GM04503 (cell line): Measurements from ENCODE around the gene LIMCH1.
A peak's percentile ranks its signal among the peaks of the same experiment; 100 is the strongest.
"Not testable (repeated sequence)": the region's sequence is repeated elsewhere in the genome, so short reads cannot be mapped to it uniquely, and the experiment has no call there.

Experiments used
- DNase-seq: peaks from one replicate; pipeline ENCODE4 v3.0.0-alpha.2; 2012; ENCODE audit warnings: low read depth

Gene LIMCH1, protein sequence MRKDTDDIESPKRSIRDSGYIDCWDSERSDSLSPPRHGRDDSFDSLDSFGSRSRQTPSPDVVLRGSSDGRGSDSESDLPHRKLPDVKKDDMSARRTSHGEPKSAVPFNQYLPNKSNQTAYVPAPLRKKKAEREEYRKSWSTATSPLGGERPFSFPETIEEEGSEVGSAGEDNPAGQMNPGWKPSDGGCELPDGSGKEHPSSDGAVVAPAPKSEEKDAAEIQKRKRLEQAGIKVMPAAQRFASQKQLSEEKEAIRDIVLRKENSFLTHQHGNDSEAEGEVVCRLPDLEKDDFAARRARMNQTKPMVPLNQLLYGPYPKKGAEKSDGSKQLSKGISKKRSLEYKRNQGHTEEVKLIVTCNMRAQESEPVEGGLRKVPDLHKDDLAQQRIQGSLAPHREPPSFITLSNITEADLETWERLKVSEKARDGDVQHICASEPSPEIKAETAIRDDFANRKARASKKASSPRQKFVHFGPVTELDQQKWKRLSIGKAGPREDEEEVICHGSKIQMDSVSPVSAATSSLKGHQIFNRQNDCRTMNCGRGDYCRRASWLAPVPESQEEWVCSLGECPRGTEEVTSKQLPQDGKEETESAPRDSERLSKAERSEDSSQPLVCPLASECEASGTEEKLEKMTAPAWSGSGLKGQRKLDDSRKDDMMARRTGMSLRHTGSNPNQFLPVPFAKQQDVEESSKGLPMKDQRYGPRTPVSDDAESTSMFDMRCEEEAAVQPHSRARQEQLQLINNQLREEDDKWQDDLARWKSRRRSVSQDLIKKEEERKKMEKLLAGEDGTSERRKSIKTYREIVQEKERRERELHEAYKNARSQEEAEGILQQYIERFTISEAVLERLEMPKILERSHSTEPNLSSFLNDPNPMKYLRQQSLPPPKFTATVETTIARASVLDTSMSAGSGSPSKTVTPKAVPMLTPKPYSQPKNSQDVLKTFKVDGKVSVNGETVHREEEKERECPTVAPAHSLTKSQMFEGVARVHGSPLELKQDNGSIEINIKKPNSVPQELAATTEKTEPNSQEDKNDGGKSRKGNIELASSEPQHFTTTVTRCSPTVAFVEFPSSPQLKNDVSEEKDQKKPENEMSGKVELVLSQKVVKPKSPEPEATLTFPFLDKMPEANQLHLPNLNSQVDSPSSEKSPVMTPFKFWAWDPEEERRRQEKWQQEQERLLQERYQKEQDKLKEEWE (N-terminal part only)

DNA sequence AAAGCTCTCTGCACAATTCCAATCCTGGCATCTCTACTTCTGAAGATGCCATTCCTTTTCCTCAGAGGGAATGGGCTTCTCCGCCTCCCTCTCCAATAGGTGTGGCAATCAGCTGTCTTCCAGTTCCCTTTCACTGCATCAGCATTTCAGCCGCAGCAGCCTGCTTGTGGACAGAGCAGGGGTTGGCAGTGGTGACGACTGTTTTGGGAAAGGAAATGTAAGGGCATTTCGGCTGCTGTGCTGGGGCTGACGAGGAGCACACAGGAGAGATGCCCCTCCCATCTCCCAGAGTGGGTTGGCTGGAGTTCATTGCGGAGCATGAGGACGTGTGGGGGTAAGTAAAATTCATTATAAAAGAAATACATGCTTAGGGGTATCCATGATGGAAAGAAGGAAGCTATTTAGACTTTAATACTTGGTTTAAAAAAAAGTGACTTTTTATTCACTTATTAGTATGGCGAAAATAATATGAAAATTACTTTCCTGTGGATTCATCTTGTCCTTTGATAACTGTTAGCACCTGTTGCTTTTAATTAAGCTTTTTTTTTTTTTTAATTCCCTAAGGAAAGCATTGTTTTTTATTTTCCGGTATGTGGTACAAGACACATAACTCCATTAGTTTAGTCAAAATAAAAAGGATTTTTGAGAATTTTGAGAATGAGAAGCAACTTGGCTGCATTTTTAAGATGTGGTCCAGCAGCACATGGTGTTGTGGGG lies at the start of gene LIMCH1:
Gene LIMCH1 (plus strand): TSS at position 141 of the 717 bp plus-strand sequence. CDS start 67,839 bp downstream, outside the sequence.
- peak; percentile 19 for DNase-seq

DNA sequence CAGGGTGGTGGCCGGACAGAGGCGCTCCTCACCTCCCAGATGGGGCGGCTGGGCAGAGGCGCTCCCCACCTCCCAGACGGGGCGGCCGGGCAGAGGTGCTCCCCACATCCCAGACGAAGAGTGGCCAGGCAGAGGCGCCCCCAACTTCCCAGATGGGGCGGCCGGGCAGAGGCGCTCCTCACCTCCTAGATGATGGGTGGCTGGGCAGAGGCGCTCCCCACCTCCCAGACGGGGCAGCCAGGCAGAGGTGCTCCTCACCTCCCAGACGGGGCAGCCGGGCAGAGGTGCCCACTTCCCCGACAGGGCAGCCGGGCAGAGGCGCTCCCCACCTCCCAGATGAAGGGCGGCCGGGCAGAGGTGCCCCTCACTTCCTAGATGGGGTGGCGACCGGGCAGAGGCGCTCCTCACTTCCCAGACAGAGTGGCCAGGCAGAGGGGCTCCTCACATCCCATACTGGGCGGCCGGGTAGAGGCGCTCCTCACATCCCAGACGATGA lies 46.8 kb upstream of the LIMCH1 start:
- DNase-seq: not testable (repeated sequence)

DNA sequence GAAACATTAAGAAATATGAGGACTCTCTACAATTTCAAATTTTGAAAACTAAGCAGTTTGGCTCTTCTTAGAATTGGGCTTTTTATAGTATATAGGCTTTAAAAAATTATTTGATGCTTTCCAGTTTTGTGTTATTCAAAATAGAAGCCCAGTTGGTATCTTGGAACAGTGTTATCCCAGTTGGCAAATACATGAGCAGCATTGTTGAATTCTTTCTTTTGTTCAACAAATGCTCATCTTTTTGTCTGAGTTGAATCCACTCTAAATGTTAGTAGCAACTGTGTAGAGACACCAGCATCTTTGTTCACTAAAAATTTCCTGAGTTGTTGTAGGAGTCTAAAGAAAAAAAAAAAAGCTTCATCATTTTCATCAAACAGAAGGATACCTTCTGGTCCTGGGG lies 41.0 kb upstream of the LIMCH1 start:
- no peak for DNase-seq

DNA sequence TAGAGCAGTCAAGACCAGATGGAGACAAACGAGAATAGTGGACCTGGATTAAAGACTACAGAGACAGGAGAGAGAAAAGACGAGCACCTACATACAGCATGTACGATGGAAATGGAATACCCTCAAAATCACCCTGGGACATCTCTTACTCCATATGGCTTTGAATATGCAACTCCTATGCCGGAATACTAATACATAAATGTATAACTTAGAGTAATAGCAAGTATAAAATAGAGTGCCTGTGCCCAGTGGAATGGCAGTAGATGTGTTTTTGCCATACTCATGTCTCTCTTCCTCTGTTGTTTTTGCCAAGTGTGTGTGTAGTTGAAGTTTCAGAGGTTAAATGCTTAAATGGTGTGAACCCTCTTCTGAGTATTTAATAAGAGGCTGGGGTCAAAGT lies 39.8 kb upstream of the LIMCH1 start:
- DNase-seq: no peak

DNA sequence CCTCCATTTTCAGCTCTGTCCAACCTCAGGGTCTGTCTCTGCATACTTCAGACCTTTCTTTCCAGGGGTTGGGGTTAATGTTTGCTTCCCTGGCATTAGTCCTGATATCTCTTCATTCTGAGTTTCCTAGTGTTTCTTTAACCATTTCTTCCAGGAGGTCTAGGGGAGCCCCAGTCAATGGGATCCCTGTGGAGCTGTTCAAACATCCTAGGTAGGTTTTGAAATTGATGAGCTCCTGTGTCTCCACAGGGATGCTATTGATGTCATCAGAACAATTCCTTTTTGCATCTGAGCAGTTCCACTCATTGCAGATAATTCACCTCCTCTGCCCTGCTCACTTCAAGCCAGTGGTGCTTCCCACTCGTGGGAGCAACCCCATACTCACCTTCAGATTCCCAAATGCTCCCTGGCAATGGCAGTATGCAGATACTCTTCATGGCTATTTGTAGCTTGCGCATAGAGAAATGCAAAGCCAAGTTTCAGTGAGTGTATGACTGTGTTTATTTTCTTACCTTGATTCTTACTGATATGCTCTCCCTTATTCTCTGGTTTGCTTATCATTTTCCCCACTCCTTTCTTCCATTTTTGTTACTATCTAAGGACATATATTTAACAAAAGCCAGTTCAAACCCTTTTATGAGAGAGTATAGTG lies 33.7 kb upstream of the LIMCH1 start:
- no peak for DNase-seq

DNA sequence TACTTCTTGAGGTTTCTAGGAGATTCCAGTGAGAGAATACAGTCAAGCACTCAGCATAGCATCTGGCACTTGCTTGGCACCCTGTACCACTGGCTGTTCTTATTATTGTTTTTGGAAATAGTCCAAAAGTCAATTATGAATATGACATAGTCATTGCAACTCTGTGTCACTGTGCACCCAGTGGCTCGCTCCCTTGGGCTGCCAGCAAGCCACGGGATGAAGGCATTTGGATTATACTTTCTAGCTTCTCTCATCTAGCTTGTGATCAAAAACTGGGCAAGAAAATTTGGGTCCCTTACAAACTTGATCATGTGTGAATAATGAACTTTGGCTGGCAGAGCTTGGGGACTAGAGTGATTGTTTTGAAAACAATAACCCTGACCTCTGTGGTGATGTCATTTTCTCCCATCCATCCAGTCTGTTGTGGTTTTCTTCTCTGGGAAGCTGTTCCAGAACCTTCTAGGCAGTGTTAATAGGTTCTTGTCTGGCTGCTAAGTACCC lies 32.7 kb upstream of the LIMCH1 start:
- DNase-seq: peak; percentile 46

DNA sequence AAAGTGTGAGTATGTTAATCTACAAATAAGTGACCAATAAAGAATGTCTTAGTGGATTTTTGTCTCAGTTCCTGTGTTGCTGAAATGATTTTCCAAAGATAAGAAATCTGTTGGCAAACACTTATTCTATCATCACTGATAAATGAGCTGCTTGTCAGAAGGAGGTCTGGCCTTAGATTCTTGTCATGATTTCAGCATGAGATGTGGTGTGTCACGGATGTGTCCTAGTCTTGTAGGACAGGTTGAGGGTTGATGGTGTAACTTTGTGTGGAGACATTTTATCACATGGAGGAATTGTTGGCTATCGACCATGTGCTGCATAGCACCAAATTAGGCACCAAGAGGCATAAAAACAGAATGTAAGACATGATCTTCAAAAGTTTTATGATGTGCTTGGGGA lies 31.8 kb upstream of the LIMCH1 start:
- DNase-seq: peak; percentile 20

DNA sequence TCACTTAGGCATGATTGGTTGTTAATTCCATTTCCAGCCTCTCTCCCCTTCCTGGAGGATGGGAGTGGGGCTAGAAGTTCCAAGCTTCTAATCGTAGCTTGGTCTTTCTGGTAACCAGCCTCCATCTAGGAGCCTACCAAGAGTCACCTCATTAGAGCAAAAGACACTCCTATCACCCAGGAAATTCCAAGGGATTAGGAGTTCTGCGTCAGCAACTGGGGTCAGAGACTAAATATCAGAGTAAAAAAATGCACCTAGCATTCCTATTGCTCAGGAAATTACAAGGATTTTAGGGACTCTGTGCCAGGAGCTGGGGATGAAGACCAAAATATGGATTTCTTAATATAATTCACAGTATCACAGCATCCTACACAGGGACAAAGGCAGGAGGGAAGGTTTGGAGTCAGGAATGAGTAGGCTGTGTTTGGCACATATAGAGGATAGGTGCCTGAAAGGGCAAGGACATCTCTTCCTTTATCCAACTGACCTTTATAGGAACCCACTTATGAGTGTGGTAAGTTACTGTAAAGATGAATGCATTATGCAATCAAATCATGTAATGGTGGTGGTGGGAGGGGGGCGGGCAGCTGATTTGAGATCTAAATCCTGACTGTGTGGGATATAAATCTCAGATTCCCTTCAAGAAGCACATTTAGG lies 30.5 kb upstream of the LIMCH1 start:
- peak; percentile 17 for DNase-seq

DNA sequence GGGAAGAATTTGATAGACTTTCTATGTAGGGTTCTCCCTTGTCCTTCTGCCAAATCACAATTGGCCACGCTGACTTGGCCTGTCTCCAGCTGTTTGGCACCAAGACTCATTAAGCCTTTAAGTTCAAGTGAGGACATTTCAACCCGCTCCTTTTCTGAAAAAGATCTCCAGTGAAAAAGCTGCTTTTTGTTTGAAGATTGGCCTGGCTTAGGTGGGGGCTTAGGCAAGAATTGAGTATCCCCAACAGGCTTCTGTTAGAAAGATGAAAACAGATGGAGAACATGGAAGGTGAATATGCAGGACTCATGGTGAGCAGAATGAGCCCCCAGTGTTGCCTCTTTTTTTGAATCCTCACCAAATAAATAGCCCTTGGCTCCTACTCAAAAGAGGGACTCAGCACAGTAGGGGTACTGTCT lies 28.5 kb upstream of the LIMCH1 start:
- DNase-seq: no peak

DNA sequence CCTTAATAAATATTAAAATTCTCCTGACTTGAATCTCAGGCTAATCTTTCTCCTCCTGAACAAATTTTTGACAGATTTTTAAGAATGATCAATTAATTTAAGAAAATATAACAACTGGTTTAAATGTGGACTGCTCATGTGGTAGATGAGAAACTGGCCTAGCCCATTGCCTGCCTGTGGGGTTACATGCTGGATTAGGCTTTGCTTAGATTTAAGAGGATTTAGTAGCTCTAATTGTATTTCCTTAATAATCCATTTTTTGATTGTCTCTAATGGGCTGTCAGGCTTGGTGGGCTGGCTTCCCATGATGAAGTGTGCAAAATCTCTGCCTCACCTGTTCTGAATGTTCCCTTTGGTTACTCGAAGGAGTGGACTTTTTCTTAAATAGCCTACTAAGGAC lies 27.8 kb upstream of the LIMCH1 start:
- DNase-seq: no peak

DNA sequence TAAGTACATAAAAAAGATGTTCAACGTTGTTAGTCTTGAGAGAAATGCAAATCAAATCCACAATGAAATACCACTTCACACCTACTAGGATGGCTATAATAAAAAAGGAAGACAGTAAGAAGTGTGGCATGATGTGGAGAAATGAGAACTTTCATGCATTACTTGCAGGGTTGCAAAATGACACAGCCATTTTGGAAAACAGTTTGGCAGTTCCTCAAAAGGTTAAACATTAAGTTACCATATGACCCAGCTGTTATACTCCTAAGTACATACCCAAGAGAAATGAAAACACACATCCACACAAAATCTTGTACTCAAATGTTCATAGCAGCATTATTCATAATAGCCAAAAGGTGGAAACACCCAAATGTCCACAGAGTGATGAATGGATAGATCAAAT lies 25.8 kb upstream of the LIMCH1 start:
- no peak for DNase-seq

DNA sequence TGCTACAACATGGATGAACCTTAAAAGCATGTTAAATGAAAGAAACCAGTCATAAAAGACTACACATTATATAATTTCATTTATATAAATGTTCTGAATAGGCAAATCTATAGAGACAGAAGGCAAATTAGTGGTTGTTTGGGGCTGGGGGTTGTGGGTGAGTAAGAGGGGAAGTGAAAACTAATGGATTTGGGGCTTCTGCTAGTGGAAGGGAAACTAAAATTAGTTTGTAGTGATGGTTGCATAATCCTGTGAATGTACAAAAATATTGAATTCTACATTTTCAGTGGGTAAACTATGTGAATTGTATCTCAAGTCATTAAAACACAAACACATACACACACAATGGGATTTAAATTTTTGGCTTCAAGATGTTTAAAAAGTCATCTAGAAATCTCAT lies 25.4 kb upstream of the LIMCH1 start:
- DNase-seq: no peak

DNA sequence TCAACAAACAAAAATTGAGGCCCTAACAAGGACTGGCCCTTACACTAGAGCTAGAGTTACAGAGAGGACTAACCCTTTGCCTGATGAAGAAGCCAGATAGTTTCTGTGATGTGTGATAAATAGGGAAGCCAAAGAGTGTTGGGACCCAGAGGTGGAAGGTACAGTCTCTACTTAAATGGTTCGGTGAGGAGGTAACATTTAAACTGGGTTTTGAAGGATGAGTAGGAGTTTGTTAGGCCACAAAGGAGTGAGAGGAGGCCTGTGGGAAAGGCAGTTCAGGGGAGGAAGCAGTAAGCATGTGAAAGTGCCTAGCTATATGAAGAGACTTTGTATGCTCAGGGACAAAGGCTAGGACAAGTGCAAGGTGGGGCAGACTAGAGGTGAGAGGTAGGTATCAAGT lies 23.8 kb upstream of the LIMCH1 start:
- DNase-seq: no peak

DNA sequence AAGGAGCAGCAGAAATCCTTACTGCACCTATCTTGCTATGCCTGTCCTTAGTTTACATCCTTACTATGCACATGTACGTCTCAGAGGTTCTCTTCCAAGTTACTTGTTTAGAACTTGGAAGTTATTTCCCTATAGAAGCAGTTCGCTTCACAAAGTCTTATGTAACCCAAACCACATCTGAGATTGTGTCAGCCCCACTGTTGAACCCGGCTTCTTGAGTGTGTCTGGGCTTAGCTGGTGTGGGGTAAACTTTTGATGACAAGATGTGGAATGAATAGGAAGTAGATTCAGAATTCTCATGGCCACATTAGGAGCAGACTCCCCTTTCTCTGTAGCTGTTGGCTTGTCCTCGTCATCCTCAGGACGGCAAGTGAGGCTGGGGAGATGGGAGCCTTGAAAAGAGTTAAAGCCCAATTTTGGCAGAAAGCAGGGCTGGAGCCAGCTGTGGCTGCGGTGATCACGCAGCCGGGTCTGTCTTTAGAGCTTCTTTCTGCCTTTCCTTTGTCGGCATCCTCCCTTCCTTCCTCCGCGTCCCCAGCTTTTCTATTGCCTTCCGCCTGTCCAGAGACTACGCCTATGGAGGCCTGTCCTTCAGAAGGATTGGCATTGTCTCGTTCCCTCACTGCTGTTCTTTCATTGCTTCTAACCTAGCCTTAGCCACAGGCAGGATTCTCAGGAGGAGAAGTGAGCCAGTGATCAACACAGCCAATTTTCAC lies 23.0 kb upstream of the LIMCH1 start:
- no peak for DNase-seq

DNA sequence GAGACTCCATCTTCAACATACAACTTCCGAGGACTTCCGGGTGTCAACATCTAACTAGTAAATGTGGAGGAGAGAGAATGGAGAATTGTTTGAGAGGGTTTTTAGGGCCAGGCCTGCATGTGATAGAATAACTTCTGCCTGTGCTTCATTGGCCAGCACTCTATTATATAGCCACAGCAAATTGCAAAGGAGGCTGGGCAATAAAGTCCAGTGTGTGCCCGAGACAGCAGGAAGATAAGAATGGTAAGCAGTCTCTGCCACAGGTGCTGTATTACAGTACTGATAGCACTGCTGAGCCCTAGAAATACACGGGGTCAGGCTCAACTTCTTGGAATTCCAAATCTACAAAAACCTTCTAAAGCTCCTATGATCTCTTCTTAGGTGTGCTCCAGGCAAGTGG lies 20.8 kb upstream of the LIMCH1 start:
- no peak for DNase-seq

DNA sequence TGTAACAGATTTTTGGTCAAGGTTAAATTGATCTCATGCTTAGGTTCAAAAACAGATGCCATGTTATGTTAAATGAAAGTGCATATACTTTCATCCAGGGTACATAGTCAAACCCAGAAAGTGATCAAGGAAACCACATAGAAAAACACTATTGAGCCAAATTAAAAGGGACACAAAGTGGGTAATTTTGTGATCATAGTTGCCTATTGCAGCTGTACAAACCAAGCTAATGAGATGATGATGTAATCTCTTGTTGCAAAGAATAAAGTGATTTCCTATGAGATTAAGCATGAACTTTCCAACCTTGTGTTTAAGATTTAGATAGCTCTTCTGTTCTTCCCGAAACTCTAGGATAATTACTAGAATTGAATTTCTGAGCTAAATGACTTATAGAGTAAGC lies 20.2 kb upstream of the LIMCH1 start:
- DNase-seq: no peak

DNA sequence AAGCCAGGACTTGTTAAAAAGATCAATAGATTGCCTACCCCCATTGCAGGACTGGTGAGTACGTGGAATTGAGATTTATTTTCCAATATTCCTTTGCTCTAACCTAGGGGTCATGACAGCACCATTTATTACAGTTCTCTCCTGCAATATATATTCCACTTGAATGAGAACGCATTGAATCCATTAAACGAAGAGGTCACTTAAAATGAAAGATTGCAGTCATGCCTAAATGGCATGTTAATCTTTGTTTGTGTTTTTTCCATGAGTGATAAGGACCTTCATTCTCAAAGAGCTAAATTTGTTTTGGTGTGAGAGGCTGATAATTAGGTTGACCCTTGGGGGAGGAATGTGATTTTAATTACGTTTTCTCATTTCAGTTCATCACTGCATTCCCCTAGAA lies 13.5 kb upstream of the LIMCH1 start:
- no peak for DNase-seq

DNA sequence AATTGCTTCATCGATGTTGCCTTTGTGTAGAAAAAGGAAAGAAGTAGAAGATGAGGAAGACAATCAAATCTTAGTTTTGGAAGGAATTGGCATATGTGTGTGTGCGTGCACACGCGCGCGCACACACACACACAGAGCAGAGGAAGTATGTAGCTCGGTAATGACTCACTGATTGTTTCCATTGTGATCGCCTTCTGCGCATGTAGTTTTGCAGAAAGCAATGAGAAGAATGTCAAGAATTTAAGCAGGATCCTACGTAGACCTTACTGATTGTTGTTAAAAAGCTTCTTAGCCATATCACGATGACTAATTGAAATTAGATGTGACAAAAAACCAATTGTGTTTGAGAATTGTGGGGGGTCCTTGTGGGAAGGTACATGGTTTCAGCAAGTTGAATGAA lies 12.8 kb upstream of the LIMCH1 start:
- no peak for DNase-seq

DNA sequence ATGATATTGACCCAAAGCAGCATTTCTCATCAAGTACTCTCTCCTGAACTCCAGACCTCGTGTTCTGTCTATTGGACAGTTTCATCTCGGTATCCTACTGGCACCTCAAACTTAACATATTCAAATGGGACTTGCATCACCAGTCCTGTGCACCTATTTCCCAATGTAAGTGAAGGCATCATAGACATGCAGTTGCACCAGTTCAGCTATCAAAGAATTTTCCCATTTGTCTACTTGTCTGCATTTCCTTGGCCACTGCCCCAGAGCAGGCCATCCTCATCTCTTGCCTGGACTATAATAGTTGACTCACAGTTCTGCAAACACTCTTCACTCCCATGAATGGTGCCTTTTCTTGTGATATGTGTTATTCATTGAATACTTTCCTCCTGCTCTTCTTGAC lies 11.3 kb upstream of the LIMCH1 start:
- DNase-seq: no peak
